Measurements from ENCODE around the gene POLR2L.

The POLR2L gene

DNA sequence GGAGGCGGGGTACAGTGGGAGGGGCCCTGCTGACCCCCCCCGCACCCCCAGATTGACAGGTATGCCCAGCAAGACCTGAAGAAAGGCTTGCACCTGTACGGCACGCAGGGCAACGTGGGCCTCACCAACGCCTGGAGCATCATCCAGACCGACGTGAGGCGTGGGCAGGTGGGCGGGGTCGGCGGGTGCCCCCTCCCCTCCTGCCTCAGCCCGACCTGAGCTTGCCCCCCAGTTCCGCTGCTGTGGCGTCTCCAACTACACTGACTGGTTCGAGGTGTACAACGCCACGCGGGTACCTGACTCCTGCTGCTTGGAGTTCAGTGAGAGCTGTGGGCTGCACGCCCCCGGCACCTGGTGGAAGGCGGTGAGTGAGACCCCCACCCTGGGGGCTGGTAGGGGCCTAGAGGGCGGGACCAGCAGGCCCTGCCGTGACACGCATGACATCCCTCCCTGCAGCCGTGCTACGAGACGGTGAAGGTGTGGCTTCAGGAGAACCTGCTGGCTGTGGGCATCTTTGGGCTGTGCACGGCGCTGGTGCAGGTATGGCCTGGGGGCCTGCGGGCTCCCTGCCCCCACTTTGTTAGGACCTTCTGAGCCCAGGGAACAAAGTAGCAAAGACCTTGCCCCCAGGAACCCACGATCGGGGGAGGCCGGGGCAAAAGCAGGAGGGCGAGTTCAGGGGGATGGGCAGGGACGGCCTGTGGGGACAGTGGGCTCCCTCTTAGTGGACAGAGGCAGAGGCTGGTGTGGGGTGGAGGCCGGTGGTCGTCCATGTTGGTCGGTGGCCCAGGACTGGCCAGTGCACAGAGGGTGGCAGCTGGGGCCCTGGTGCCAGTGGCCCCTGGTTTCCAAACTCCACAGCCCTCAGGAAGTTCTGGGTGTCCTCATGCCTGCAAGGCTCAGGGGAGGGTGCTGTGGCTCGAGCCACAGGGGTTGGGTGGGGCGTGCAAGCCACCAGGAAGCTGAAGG, 23.4 kb upstream of the POLR2L start:
- ATAC-seq: no peak

DNA sequence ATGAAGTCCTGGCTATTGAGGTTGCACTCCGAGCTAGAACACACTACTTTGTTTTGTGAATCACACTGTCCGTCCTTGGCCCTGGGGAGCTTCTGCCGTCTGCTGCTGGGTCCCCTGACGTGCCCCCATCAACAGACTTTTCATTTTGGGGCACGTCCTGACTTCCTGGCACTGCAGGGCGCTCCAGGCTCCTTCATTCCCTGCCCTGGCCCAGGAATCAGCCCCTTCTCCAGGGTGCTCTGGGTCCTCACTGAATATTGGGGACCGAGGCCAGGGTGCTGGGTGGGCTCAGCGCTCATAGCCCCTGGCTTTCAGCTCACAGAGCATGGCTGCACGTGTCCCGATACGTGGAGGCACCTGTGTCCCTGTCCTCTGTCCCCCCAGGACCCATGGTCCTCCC, 22.6 kb upstream of the POLR2L start:
- ATAC-seq: no peak
- TF ChIP-seq, protein P1, sequence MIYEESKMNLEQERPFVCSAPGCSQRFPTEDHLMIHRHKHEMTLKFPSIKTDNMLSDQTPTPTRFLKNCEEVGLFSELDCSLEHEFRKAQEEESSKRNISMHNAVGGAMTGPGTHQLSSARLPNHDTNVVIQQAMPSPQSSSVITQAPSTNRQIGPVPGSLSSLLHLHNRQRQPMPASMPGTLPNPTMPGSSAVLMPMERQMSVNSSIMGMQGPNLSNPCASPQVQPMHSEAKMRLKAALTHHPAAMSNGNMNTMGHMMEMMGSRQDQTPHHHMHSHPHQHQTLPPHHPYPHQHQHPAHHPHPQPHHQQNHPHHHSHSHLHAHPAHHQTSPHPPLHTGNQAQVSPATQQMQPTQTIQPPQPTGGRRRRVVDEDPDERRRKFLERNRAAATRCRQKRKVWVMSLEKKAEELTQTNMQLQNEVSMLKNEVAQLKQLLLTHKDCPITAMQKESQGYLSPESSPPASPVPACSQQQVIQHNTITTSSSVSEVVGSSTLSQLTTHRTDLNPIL (CRISPR knock-in tag; IDR thresholded peaks at IDR 0.05; ENCODE audit: low read depth): no peak
- TF ChIP-seq BACH2 (CRISPR knock-in tag; IDR thresholded peaks at IDR 0.05; ENCODE audit: borderline replicate concordance) (no peak), ARNTL (CRISPR knock-in tag; IDR thresholded peaks at IDR 0.05; ENCODE audit: borderline replicate concordance, low read depth) (no peak), RARB (CRISPR knock-in tag; IDR thresholded peaks at IDR 0.05) (no peak), PPARA (CRISPR knock-in tag; IDR thresholded peaks at IDR 0.05; ENCODE audit: borderline replicate concordance) (no peak), ZNF8 (CRISPR knock-in tag; IDR thresholded peaks at IDR 0.05) (no peak), TCF4 (CRISPR knock-in tag; IDR thresholded peaks at IDR 0.05; ENCODE audit: borderline replicate concordance) (no peak), ZFP3 (CRISPR knock-in tag; IDR thresholded peaks at IDR 0.05) (no peak), ISL1 (CRISPR knock-in tag; IDR thresholded peaks at IDR 0.05) (no peak), OSR1 (CRISPR knock-in tag; IDR thresholded peaks at IDR 0.05) (no peak), SNAI2 (CRISPR knock-in tag; IDR thresholded peaks at IDR 0.05) (no peak), TOX (CRISPR knock-in tag; IDR thresholded peaks at IDR 0.05; ENCODE audit: borderline replicate concordance) (no peak), ZC3H10 (CRISPR knock-in tag; IDR thresholded peaks at IDR 0.05) (no peak), GLIS3 (CRISPR knock-in tag; IDR thresholded peaks at IDR 0.05) (no peak)
- TF ChIP-seq, protein P2, sequence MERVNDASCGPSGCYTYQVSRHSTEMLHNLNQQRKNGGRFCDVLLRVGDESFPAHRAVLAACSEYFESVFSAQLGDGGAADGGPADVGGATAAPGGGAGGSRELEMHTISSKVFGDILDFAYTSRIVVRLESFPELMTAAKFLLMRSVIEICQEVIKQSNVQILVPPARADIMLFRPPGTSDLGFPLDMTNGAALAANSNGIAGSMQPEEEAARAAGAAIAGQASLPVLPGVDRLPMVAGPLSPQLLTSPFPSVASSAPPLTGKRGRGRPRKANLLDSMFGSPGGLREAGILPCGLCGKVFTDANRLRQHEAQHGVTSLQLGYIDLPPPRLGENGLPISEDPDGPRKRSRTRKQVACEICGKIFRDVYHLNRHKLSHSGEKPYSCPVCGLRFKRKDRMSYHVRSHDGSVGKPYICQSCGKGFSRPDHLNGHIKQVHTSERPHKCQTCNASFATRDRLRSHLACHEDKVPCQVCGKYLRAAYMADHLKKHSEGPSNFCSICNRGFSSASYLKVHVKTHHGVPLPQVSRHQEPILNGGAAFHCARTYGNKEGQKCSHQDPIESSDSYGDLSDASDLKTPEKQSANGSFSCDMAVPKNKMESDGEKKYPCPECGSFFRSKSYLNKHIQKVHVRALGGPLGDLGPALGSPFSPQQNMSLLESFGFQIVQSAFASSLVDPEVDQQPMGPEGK (CRISPR knock-in tag; IDR thresholded peaks at IDR 0.05; ENCODE audit: borderline replicate concordance): no peak
- TF ChIP-seq, protein P3, sequence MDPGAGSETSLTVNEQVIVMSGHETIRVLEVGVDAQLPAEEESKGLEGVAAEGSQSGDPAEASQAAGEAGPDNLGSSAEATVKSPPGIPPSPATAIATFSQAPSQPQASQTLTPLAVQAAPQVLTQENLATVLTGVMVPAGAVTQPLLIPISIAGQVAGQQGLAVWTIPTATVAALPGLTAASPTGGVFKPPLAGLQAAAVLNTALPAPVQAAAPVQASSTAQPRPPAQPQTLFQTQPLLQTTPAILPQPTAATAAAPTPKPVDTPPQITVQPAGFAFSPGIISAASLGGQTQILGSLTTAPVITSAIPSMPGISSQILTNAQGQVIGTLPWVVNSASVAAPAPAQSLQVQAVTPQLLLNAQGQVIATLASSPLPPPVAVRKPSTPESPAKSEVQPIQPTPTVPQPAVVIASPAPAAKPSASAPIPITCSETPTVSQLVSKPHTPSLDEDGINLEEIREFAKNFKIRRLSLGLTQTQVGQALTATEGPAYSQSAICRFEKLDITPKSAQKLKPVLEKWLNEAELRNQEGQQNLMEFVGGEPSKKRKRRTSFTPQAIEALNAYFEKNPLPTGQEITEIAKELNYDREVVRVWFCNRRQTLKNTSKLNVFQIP (CRISPR knock-in tag; IDR thresholded peaks at IDR 0.05; ENCODE audit: borderline replicate concordance, low read depth): no peak
- TF ChIP-seq, protein P4, sequence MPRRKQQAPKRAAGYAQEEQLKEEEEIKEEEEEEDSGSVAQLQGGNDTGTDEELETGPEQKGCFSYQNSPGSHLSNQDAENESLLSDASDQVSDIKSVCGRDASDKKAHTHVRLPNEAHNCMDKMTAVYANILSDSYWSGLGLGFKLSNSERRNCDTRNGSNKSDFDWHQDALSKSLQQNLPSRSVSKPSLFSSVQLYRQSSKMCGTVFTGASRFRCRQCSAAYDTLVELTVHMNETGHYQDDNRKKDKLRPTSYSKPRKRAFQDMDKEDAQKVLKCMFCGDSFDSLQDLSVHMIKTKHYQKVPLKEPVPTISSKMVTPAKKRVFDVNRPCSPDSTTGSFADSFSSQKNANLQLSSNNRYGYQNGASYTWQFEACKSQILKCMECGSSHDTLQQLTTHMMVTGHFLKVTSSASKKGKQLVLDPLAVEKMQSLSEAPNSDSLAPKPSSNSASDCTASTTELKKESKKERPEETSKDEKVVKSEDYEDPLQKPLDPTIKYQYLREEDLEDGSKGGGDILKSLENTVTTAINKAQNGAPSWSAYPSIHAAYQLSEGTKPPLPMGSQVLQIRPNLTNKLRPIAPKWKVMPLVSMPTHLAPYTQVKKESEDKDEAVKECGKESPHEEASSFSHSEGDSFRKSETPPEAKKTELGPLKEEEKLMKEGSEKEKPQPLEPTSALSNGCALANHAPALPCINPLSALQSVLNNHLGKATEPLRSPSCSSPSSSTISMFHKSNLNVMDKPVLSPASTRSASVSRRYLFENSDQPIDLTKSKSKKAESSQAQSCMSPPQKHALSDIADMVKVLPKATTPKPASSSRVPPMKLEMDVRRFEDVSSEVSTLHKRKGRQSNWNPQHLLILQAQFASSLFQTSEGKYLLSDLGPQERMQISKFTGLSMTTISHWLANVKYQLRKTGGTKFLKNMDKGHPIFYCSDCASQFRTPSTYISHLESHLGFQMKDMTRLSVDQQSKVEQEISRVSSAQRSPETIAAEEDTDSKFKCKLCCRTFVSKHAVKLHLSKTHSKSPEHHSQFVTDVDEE (CRISPR knock-in tag; IDR thresholded peaks at IDR 0.05): no peak

More for the DNA sequence above, 23.4 kb upstream of the POLR2L start:
- TF ChIP-seq ZNF8 (CRISPR knock-in tag; IDR thresholded peaks at IDR 0.05) (no peak), ZNF565 (CRISPR knock-in tag; conservative IDR thresholded peaks at IDR 0.05; ENCODE audit: low read depth) (no peak), TCF4 (CRISPR knock-in tag; IDR thresholded peaks at IDR 0.05; ENCODE audit: borderline replicate concordance) (no peak), ESRRG (CRISPR knock-in tag; IDR thresholded peaks at IDR 0.05) (no peak), ZC3H10 (CRISPR knock-in tag; IDR thresholded peaks at IDR 0.05) (no peak), TOX (CRISPR knock-in tag; IDR thresholded peaks at IDR 0.05; ENCODE audit: borderline replicate concordance) (no peak), GLIS3 (CRISPR knock-in tag; IDR thresholded peaks at IDR 0.05) (no peak), ZFP30 (CRISPR knock-in tag; IDR thresholded peaks at IDR 0.05) (no peak)
- TF ChIP-seq, protein P4 (CRISPR knock-in tag; IDR thresholded peaks at IDR 0.05): no peak
- TF ChIP-seq, protein P5, sequence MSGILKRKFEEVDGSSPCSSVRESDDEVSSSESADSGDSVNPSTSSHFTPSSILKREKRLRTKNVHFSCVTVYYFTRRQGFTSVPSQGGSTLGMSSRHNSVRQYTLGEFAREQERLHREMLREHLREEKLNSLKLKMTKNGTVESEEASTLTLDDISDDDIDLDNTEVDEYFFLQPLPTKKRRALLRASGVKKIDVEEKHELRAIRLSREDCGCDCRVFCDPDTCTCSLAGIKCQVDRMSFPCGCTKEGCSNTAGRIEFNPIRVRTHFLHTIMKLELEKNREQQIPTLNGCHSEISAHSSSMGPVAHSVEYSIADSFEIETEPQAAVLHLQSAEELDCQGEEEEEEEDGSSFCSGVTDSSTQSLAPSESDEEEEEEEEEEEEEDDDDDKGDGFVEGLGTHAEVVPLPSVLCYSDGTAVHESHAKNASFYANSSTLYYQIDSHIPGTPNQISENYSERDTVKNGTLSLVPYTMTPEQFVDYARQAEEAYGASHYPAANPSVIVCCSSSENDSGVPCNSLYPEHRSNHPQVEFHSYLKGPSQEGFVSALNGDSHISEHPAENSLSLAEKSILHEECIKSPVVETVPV (CRISPR knock-in tag; IDR thresholded peaks at IDR 0.05): no peak
- TF ChIP-seq, protein P2 (CRISPR knock-in tag; IDR thresholded peaks at IDR 0.05; ENCODE audit: borderline replicate concordance): no peak

Data from SK-N-SH treated with all-trans-retinoic acid at 6 μM for 48 hours (cell line).